ENCODE results near the gene GSTP1. TPM values are rescaled to one million over a fixed set of nuclear protein-coding genes. Genes with fewer than 3 reads are reported as not detected.

Gene GSTP1
- total and polyA plus RNA-seq, 2 experiments from 2014 or later = 1,040 to 1,982 TPM

GRCh38 chr11:67571443-67571842 lies 12.2 kb upstream of the GSTP1 start:
- Histone ChIP-seq H2AFZ (no peak overlapping the region), H3K9me2 (replicated peaks; ENCODE audit: insufficient read depth) (no peaks in the 10 kb centered on the region), H3K36me3 (replicated peaks; ENCODE audit: insufficient read depth, low read depth) (no peaks in the 10 kb centered on the region), H3K9me3 (ENCODE audit: low read depth) (no peaks in the 10 kb centered on the region), H4K20me1 (ENCODE audit: insufficient read depth, poor library complexity, severe bottlenecking) (no peaks in the 10 kb centered on the region), H3K79me2 (no peaks in the 10 kb centered on the region), H3K27ac (no peak overlapping the region), H3K4me3 (no peak overlapping the region), H3K4me1 (ENCODE audit: insufficient read depth) (no peaks in the 10 kb centered on the region), H3K4me2 (no peak overlapping the region), H3K27me3 (no peaks in the 10 kb centered on the region)
- DNase-seq (ENCODE audit: low spot score) = no peak
- TF ChIP-seq EZH2phosphoT487 (IDR thresholded peaks at IDR 0.05; ENCODE audit: low read depth, severe bottlenecking, unreplicated experiment) (no peak), CTCF (IDR thresholded peaks at IDR 0.05; ENCODE audit: poor library complexity) (no peak), EZH2 (IDR thresholded peaks at IDR 0.05; ENCODE audit: borderline replicate concordance) (no peak)
- 66% methylated on average over 6 of the region's 6 CpGs for WGBS (ENCODE audit: low lambda C conversion rate, missing lambda C conversion rate)

DNA sequence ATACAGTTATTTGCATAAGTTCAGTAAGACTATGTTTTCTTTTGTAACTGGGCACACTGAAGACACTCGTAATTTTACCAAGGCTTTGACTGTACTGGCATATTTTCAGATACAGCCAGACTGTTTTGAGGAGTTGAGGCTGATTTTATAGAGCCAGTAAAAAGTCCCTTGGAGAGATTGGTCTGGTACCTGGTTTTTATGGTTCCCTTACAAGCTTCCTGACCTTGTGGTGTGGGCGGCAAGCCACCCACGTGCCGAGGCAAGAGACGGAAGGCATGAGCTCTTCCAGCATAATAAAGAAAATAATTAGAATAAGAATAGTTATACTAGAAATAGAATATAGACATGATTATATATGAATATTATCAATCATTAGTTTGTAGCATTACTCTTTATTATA lies 11.3 kb upstream of the GSTP1 start:
- Histone ChIP-seq H3K9me3 (ENCODE audit: low read depth) (no peaks in the 10 kb centered on the region), H3K79me2 (no peaks in the 10 kb centered on the region), H3K4me2 (no peak overlapping the region), H3K4me3 (no peak overlapping the region), H3K27ac (peak overlapping the region; percentile 60), H3K36me3 (replicated peaks; ENCODE audit: insufficient read depth, low read depth) (no peaks in the 10 kb centered on the region), H3K4me1 (ENCODE audit: insufficient read depth) (no peaks in the 10 kb centered on the region), H2AFZ (no peak overlapping the region), H4K20me1 (ENCODE audit: insufficient read depth, poor library complexity, severe bottlenecking) (no peaks in the 10 kb centered on the region), H3K9me2 (replicated peaks; ENCODE audit: insufficient read depth) (no peaks in the 10 kb centered on the region), H3K27me3 (no peaks in the 10 kb centered on the region)
- TF ChIP-seq EZH2 (IDR thresholded peaks at IDR 0.05; ENCODE audit: borderline replicate concordance) (no peak), EZH2phosphoT487 (IDR thresholded peaks at IDR 0.05; ENCODE audit: low read depth, severe bottlenecking, unreplicated experiment) (no peak), CTCF (IDR thresholded peaks at IDR 0.05; ENCODE audit: poor library complexity) (no peak)
- 38% methylated on average over 5 of the region's 5 CpGs for WGBS (ENCODE audit: low lambda C conversion rate, missing lambda C conversion rate)
- DNase-seq (ENCODE audit: low spot score) = no peak

DNA sequence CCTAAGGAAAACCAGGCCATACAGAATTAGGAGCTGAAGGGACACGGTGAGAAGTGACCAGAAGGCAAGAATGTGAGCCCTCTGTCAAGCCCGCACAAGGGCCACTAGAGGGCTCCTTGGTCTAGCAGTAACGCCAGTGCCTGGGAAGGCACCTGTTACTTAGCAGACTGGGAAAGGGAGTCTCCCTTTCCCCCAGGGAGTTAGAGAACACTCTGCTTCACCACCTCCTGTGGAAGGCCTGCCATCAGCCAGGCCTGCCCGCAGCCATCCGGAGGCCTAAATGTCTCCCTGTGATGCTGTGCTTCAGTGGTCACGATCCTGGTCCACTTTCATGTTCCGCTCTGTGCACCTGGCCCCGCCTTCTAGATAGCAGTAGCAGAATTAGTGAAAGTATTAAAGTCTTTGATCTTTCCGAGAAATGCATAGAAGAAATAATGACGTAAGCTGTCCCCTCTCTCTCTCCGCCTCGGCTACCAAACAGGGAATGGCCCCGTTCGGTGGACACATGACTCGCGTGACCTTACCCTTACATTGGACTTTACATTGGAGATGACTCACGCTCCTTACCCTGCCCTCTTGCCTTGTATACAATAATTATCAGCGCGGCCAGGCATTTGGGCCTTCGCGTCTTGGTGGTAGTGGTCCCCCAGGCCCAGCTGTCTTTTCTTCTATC lies 10.7 kb upstream of the GSTP1 start:
- Histone ChIP-seq H3K27ac (peak overlapping the region; percentile 60), H2AFZ (no peak overlapping the region), H4K20me1 (ENCODE audit: insufficient read depth, poor library complexity, severe bottlenecking) (no peaks in the 10 kb centered on the region), H3K36me3 (replicated peaks; ENCODE audit: insufficient read depth, low read depth) (no peaks in the 10 kb centered on the region), H3K4me2 (no peak overlapping the region), H3K79me2 (no peaks in the 10 kb centered on the region), H3K9me3 (ENCODE audit: low read depth) (no peaks in the 10 kb centered on the region), H3K9me2 (replicated peaks; ENCODE audit: insufficient read depth) (no peaks in the 10 kb centered on the region), H3K27me3 (no peaks in the 10 kb centered on the region), H3K4me1 (ENCODE audit: insufficient read depth) (no peaks in the 10 kb centered on the region), H3K4me3 (no peak overlapping the region)
- TF ChIP-seq EZH2 (IDR thresholded peaks at IDR 0.05; ENCODE audit: borderline replicate concordance) (no peak), EZH2phosphoT487 (IDR thresholded peaks at IDR 0.05; ENCODE audit: low read depth, severe bottlenecking, unreplicated experiment) (no peak), CTCF (IDR thresholded peaks at IDR 0.05; ENCODE audit: poor library complexity) (peak; percentile 76)
- WGBS (ENCODE audit: low lambda C conversion rate, missing lambda C conversion rate) = 51% methylated on average over 21 of the region's 21 CpGs
- peak; percentile 84 for DNase-seq (ENCODE audit: low spot score)
